Right lobe of liver (tissue), 6 donors: ENCODE results near the gene BCCIP. TPM values are rescaled to one million over a fixed set of nuclear protein-coding genes. Genes with fewer than 3 reads are reported as not detected.

Experiments used
- ATAC-seq, 4 donors: fragments of 200-7000 bp; cut with Tn5 transposase; one replicate each; pipeline ENCODE4 v1.9.1; 2020; ENCODE audit warnings: mild to moderate bottlenecking in 4 of 4, moderate library complexity in 4 of 4
- DNase-seq, 3 donors: peaks; one replicate each; pipeline ENCODE4 v3.0.0-alpha.2; 2020
- H3K27ac ChIP-seq, 3 donors: fragments of 200-600 bp; one replicate each; pipeline ENCODE4 v1.8.0; 2022
- H3K27me3 ChIP-seq, 2 donors: fragments of 200-600 bp; one replicate each; pipeline ENCODE4 v1.8.0; 2022
- H3K36me3 ChIP-seq, 4 donors: fragments of 200-600 bp; sonication (generic) in 1 of 4; one replicate each; pipeline versions ENCODE4 v1.5.1 to v1.8.0; 2017 to 2022; ENCODE audit warnings: control low read depth in 1 of 4
- H3K4me1 ChIP-seq, 4 donors: fragments of 200-600 bp; sonication (generic) in 1 of 4; one replicate each; pipeline versions ENCODE4 v1.5.1 to v1.8.0; 2017 to 2022; ENCODE audit warnings: control low read depth in 1 of 4
- H3K4me3 ChIP-seq, 3 donors: fragments of 200-600 bp; one replicate each; pipeline ENCODE4 v1.8.0; 2022
- H3K9me3 ChIP-seq, 4 donors: fragments of 200-600 bp; sonication (generic) in 1 of 4; one replicate each; pipeline versions ENCODE4 v1.5.1 to v1.8.0; 2017 to 2022; ENCODE audit warnings: control low read depth in 1 of 4
- POLR2A ChIP-seq: fragments of 450-650 bp; IDR thresholded peaks from one replicate; pipeline ENCODE4 v1.6.1; 2017; ENCODE audit warnings: antibody characterized with exemption, mild to moderate bottlenecking
- WGBS: methylation state at CpG from one replicate; pipeline ENCODE4 v1.1.6; 2018; ENCODE audit warnings: low coverage, low lambda C conversion rate; ENCODE audit not compliant: insufficient coverage; ENCODE audit errors: missing lambda C conversion rate; 5-methylcytosine and 5-hydroxymethylcytosine counted together
- intact Hi-C, 2 donors: fragments of 100-400 bp; cut with DNase I; formaldehyde crosslinking; loops; one replicate each; pipeline versions ENCODE4 v1.11.2 to v1.14.1; 2022
- long read RNA-seq: library from polyadenylated mRNA; unstranded; transcript quantifications from one replicate; pipeline ENCODE4 v2.0.0, GENCODE V29; 2019
- total RNA-seq, 6 experiments: library from RNA; depleted of rRNA in 2 of 6; stranded (reverse); fragments of >200 nt in 2 of 6; fragmentation: NEBNext Ultra II Directional in 3 of 6; extraction: Animal tissue kit (Norgen Biotek cat#: 25700) in 3 of 6; gene quantifications; one replicate each; pipeline versions ENCODE4 v1.1.0 to v1.2.4, GENCODE V29; 2016 to 2023
- TF ChIP-seq, protein P1 (sequence below), 4 donors: fragments of 200-600 bp in 3 of 4; fragments of 450-650 bp in 1 of 4; IDR thresholded peaks; one replicate each; pipeline versions ENCODE4 v1.5.1 to v1.8.0; 2016 to 2022; ENCODE audit warnings: antibody characterized with exemption in 4 of 4, mild to moderate bottlenecking in 2 of 4
- donor health status: DM: no; HTN: yes; CAD: no.
- donor health status: DM: no; HTN: no; CAD: no.
- donor health status: DM: no; HTN: no; CAD: no.
- donor health status: DM: no; HTN: yes; CAD: no.
- donor health status: DM: no; HTN: yes; CAD: no.

The BCCIP gene
- total RNA-seq = 10 to 100 TPM; 25.9 to 43.3 (median 29.6) TPM
- long read RNA-seq, partial matches to known transcripts = 2 of 12 reads
- long read RNA-seq, other reads (novel, unspliced or antisense) = 2 of 12 reads

DNA sequence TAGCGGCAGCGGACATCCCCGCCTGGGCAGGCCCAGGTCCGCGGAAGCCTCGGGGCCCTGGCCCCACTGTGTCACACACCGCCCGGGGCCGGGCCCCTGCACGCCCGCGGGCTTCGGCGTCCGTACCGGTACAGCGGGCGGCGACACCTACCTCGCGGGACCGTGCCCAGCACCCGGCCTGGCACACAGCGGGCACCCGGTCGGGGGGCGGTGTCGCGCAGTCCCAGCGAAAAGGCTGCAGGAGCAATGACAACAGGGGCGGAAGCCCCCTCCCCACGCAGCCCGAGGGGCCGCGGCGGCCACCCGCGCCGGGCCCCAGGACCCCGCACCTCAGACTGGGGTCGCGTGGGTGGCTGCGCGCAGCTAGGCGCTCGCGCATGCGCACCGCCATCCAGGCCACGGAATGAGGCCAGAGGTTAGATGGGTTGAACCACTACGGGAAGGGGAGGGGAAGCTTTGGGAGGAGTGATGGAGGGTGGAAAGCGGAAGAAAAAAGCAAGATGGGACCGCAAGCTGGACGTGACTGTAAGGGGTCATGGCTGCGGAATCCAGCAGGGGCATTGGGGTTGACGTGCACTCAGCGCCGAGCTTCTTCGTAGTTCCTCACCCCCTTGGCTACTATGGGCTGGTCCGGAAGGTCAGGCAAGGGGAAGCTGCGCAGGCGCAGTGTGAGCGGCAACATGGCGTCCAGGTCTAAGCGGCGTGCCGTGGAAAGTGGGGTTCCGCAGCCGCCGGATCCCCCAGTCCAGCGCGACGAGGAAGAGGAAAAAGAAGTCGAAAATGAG lies at the start of gene BCCIP, which contains the start of gene UROS:
TSS of gene BCCIP (plus strand) at position 669 of the 785 bp plus-strand sequence. CDS start at position 681, 12 bp downstream.
TSS of gene UROS (minus strand) at position 381 of the 785 bp plus-strand sequence. CDS start 6,759 bp downstream, outside the sequence.
- DNase-seq = peak; percentile 92 to 94 (median 94)
- WGBS = 0% methylated on average over 43 of the region's 74 CpGs
- peak; percentile 63 for TF ChIP-seq POLR2A
- TF ChIP-seq, protein P1, sequence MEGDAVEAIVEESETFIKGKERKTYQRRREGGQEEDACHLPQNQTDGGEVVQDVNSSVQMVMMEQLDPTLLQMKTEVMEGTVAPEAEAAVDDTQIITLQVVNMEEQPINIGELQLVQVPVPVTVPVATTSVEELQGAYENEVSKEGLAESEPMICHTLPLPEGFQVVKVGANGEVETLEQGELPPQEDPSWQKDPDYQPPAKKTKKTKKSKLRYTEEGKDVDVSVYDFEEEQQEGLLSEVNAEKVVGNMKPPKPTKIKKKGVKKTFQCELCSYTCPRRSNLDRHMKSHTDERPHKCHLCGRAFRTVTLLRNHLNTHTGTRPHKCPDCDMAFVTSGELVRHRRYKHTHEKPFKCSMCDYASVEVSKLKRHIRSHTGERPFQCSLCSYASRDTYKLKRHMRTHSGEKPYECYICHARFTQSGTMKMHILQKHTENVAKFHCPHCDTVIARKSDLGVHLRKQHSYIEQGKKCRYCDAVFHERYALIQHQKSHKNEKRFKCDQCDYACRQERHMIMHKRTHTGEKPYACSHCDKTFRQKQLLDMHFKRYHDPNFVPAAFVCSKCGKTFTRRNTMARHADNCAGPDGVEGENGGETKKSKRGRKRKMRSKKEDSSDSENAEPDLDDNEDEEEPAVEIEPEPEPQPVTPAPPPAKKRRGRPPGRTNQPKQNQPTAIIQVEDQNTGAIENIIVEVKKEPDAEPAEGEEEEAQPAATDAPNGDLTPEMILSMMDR (IDR thresholded peaks at IDR 0.05) = peak in 1 of 4 donors; percentile 16
- H3K36me3 ChIP-seq = peaks cover 0 to 16% (median under 1%) of the 10 kb centered on the region in 4 donors
- peak within 1 kb of the TSS; percentile 89 to 97 (median 94) for H3K27ac ChIP-seq
- peak; percentile 94 to 96 (median 95) for ATAC-seq
- H3K9me3 ChIP-seq = no peaks in the 10 kb centered on the region
- intact Hi-C loops = no loop called here
- no peaks in the 10 kb centered on the region for H3K27me3 ChIP-seq
- peaks cover 0 to 37% (median 15%) of the 10 kb centered on the region in 4 donors for H3K4me1 ChIP-seq
- H3K4me3 ChIP-seq = peak within 1 kb of the TSS; percentile 80 to 99 (median 98)

DNA sequence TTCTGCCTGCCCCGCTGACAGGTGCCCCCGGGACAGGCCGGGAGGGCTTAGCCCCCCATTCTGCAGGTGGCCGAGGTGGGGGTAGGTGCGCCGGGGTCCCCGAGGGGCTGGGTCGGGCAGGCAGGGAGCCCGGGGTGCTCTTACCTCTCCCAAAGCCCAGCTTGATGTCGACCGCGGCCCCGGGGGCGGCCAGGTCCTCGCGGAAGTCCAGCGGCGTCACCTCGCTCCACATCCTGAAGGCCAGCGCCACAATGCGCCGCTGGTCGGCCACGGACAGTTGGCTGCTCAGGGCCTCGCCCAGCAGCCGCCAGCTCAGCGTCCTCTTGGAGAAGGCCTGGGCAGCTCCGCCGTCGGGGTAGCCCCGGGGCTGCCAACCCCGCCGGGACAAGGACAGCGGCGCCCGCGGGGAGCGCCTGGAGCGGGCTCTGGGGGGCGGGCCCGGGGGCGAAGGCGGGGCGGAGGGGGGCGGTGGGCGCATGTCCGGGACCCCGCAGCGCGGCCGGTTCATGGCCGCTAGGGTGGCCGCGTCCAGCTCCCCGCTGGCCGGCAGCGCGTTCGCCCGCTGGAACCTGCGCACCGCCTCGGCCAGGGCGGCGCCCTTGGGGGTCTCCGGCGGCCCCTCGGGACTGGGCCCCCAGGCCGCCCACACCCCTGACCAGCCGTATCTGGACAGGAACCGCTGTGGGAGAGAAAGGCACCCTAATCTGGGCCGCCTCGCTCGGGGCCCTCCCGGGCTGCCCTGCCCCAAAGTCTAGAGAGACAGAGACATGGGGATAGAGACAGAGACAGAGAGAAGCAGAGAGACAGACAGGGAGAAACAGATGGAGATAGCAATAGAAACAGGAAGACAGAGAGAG lies 49.4 kb upstream of the BCCIP start:
- DNase-seq (no peak), ATAC-seq (peak in 2 of 4 donors; percentile 20 to 22)
- intact Hi-C loops = no loop called here
- no peak overlapping the region for H3K27ac ChIP-seq
- no peaks in the 10 kb centered on the region for H3K27me3 ChIP-seq
- no peaks in the 10 kb centered on the region for H3K9me3 ChIP-seq
- TF ChIP-seq, protein P1 (IDR thresholded peaks at IDR 0.05) = no peak
- TF ChIP-seq POLR2A = no peak
- WGBS = 72% methylated on average over 7 of the region's 75 CpGs
- H3K36me3 ChIP-seq = no peaks in the 10 kb centered on the region
- peak overlapping the region in 1 of 3 donors; percentile 16 for H3K4me3 ChIP-seq
- no peaks in the 10 kb centered on the region for H3K4me1 ChIP-seq

DNA sequence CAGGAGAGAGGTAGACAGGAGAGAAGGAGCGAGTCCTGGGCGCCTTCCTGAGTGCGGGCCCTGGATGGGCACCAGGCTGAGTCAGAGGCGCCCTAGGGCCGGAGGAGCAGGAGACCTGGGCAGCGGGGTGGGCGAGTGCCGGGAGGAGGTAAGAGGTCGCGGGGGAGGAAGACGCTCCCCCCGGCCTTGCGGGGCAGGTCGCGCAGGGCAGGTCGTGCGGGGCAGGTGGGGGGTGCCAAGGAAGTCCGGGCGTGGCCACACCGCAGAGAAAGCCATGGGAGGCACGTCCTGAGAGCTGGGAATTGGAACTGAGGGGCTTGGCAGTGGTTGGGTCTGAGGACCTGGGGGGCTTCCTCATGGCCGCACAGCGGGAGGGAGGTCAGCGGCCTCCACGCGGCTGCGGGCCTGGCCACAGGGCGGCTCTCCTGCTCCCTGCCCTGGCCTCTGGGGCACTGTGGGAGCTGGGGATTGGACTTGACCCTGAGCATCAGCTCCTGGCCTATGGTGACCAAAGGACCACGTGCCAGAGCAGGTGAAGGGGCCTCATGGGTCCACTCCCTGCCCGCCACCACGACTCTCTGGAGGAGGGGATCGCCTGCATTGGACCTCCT lies 48.7 kb upstream of the BCCIP start:
- Histone ChIP-seq H3K27me3 (no peaks in the 10 kb centered on the region), H3K9me3 (no peaks in the 10 kb centered on the region), H3K4me3 (no peak overlapping the region), H3K4me1 (peaks cover 0 to 5% (median 0%) of the 10 kb centered on the region in 4 donors), H3K36me3 (no peaks in the 10 kb centered on the region), H3K27ac (no peak overlapping the region)
- no peak for TF ChIP-seq POLR2A
- TF ChIP-seq, protein P1 (IDR thresholded peaks at IDR 0.05) = no peak
- 79% methylated on average over 12 of the region's 32 CpGs for WGBS
- peak in 1 of 4 donors; percentile 7 for ATAC-seq
- DNase-seq = no peak
- intact Hi-C loops = no loop called here

DNA sequence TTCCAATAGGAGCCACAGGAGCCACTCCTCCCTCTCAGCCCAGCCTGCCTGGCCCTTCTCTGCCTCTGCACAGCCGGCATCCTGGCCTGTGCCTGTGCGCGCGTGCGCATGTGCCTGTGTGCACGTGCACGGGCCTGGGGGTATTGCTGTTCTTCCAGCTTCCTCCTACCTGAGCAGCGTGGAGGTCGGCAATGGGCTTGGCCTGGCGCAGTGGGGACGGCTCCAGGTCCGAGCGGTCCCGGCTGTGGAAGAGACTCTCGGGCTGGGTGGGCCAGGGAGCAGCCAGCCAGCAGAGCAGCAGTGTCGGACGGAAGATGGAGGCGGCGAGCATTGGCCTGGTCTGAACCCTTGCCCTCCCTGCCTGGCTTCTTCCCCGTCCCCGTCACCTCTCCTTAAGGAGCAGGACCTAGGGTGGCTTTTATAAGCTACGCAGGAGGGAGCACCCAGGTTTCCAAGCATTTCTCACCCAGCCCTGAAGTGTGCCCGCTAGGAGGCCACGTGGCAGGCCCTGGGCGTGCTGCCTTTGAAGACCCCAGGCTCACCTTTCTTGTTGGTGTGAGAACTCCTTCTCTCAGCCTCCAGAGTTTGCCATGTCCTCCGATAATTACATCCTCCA lies 47.7 kb upstream of the BCCIP start, which contains the start of gene MMP21:
TSS of gene MMP21 (minus strand) at position 331 of the 616 bp plus-strand sequence. CDS start at position 331, 0 bp downstream.
- 93% methylated on average over 3 of the region's 26 CpGs for WGBS
- Histone ChIP-seq H3K4me3 (no peak within 1 kb of the TSS), H3K27me3 (no peaks in the 10 kb centered on the region), H3K27ac (no peak within 1 kb of the TSS), H3K36me3 (no peaks in the 10 kb centered on the region), H3K4me1 (peaks cover 0 to 7% (median 0%) of the 10 kb centered on the region in 4 donors), H3K9me3 (no peaks in the 10 kb centered on the region)
- TF ChIP-seq, protein P1 (IDR thresholded peaks at IDR 0.05) = no peak
- TF ChIP-seq POLR2A = no peak
- ATAC-seq (no peak), DNase-seq (no peak)
- intact Hi-C loops = no loop called here
